Mucosa of descending colon (tissue), 3 donors: ENCODE results near the gene RNFT2. TPM values are rescaled to one million over a fixed set of nuclear protein-coding genes. Genes with fewer than 3 reads are reported as not detected.
A peak's percentile ranks its signal among the peaks of the same experiment; 100 is the strongest.
"Not testable (repeated sequence)": the region's sequence is repeated elsewhere in the genome, so short reads cannot be mapped to it uniquely, and the experiment has no call there.

ENCODE experiments used
- ATAC-seq: fragments of 200-7000 bp; cut with Tn5 transposase; one replicate; pipeline ENCODE4 v1.9.1; 2020; ENCODE audit warnings: mild to moderate bottlenecking, moderate library complexity
- DNase-seq, 3 donors: peaks; one replicate each; pipeline ENCODE4 v3.0.0-alpha.2; 2020
- H3K36me3 ChIP-seq: fragments of 200-600 bp; one replicate; pipeline ENCODE4 v1.8.0; 2021; ENCODE audit warnings: low read depth, mild to moderate bottlenecking
- H3K4me1 ChIP-seq: fragments of 200-600 bp; one replicate; pipeline ENCODE4 v1.8.0; 2021; ENCODE audit warnings: low read depth, mild to moderate bottlenecking
- H3K4me3 ChIP-seq: fragments of 200-600 bp; one replicate; pipeline ENCODE4 v1.8.0; 2021; ENCODE audit warnings: mild to moderate bottlenecking
- H3K9me3 ChIP-seq: fragments of 200-600 bp; one replicate; pipeline ENCODE4 v1.8.0; 2021; ENCODE audit warnings: mild to moderate bottlenecking
- CTCF ChIP-seq: fragments of 200-600 bp; IDR thresholded peaks from one replicate; pipeline ENCODE4 v1.8.0; 2022; ENCODE audit warnings: antibody characterized with exemption, mild to moderate bottlenecking
- intact Hi-C, 2 donors: fragments of 100-400 bp; cut with DNase I in 1 of 2; cut with micrococcal nuclease in 1 of 2; formaldehyde crosslinking; loops; one replicate each; pipeline versions ENCODE4 v1.11.0 to v1.11.1; 2022; cut with DNase I, micrococcal nuclease
- total RNA-seq, 3 donors: library from RNA; stranded (reverse); fragmentation: NEBNext Ultra II Directional in 2 of 3; extraction: Animal tissue kit (Norgen Biotek cat#: 25700) in 2 of 3; gene quantifications; one replicate each; pipeline versions ENCODE4 v1.2.1 to v1.2.4, GENCODE V29; 2021 to 2023
- donor health status: DM: no; HTN: no; CAD: no; lungs with moderate emphysema.
- donor health status: DM: no; HTN: no; CAD: no.
- donor health status: DM: no; HTN: yes; CAD: no.

The RNFT2 gene
- total RNA-seq, 3 donors from 2014 or later, result 2.0 to 3.7 (median 2.1) TPM

- ATAC-seq, result no peak
- peak; percentile 34 to 66 (median 61) for DNase-seq
- Histone ChIP-seq H3K4me3 (peak overlapping the region; percentile 62), H3K36me3 (no peaks in the 10 kb centered on the region), H3K4me1 (peaks cover 12% of the 10 kb centered on the region), H3K9me3 (no peaks in the 10 kb centered on the region)
- intact Hi-C loops, result no loop called here
- TF ChIP-seq CTCF, result no peak
These were observed 947 bp upstream of the RNFT2 start for GRCh38 chr12:116736962-116737773.

GRCh38 chr12:116739381-116739887 lies 1.3 kb downstream of the RNFT2 start:
- Histone ChIP-seq H3K4me1 (peaks cover 12% of the 10 kb centered on the region), H3K36me3 (no peaks in the 10 kb centered on the region), H3K9me3 (no peaks in the 10 kb centered on the region), H3K4me3 (no peak overlapping the region)
- intact Hi-C loops, result no loop called here
- no peak for TF ChIP-seq CTCF
- ATAC-seq, result no peak
- no peak for DNase-seq

GRCh38 chr12:116742787-116743186 lies 4.7 kb downstream of the RNFT2 start:
- H3K4me1 ChIP-seq, H3K4me3 ChIP-seq, H3K36me3 ChIP-seq, ATAC-seq, intact Hi-C loops, H3K9me3 ChIP-seq, DNase-seq: not testable (repeated sequence)

GRCh38 chr12:116744766-116745165 lies 6.7 kb downstream of the RNFT2 start:
- Histone ChIP-seq H3K4me1 (no peaks in the 10 kb centered on the region), H3K4me3 (no peak overlapping the region), H3K36me3 (no peaks in the 10 kb centered on the region), H3K9me3 (no peaks in the 10 kb centered on the region)
- intact Hi-C loops, result no loop called here
- DNase-seq (no peak), ATAC-seq (no peak)
- no peak for TF ChIP-seq CTCF

GRCh38 chr12:116745554-116745953 lies 7.4 kb downstream of the RNFT2 start:
- TF ChIP-seq CTCF, result no peak
- ATAC-seq, result no peak
- intact Hi-C loops, result no loop called here

GRCh38 chr12:116749884-116750283 lies 11.8 kb downstream of the RNFT2 start:
- no peak for TF ChIP-seq CTCF
- ATAC-seq (no peak), DNase-seq (no peak)
- no peak overlapping the region for H3K4me3 ChIP-seq
- intact Hi-C loops, result no loop called here
- H3K4me1 ChIP-seq, result no peaks in the 10 kb centered on the region
- no peaks in the 10 kb centered on the region for H3K9me3 ChIP-seq
- H3K36me3 ChIP-seq, result no peaks in the 10 kb centered on the region

More at GRCh38 chr12:116745554-116745953, 7.4 kb downstream of the RNFT2 start:
- Histone ChIP-seq H3K4me3 (no peak overlapping the region), H3K36me3 (no peaks in the 10 kb centered on the region), H3K4me1 (no peaks in the 10 kb centered on the region), H3K9me3 (no peaks in the 10 kb centered on the region)
- DNase-seq, result no peak
